HepG2 (cell line): ENCODE measurements around the gene ENTPD2. TPM values are rescaled to one million over a fixed set of nuclear protein-coding genes. Genes with fewer than 3 reads are reported as not detected.

Experiments used
- AGO2 ChIP-seq: fragments of 200-400 bp; formaldehyde crosslinking; optimal IDR thresholded peaks from 2 replicates; pipeline ENCODE3; 2017; ENCODE audit warnings: mild to moderate bottlenecking, low read depth, low read length, moderate library complexity
- CBX5 ChIP-seq: sonication (generic); formaldehyde crosslinking; IDR thresholded peaks from 2 replicates; pipeline ENCODE4 v1.4.0; 2020; ENCODE audit warnings: missing genetic modification reagents, borderline replicate concordance
- HNF4A ChIP-seq: sonication (generic); formaldehyde crosslinking; IDR thresholded peaks from 2 replicates; pipeline ENCODE4 v1.4.0; 2020; ENCODE audit warnings: missing genetic modification reagents
- HNRNPUL1 ChIP-seq: fragments of 200-400 bp; formaldehyde crosslinking; IDR thresholded peaks from 2 replicates; pipeline ENCODE4 v1.6.1; 2017; ENCODE audit warnings: low read depth, mild to moderate bottlenecking, low read length, moderate library complexity
- SAP130 ChIP-seq: IDR thresholded peaks from 2 replicates; pipeline ENCODE4 v1.6.1; 2016; ENCODE audit warnings: low read depth
- SOX13 ChIP-seq, 3 experiments: fragments of 450-650 bp in 1 of 3; sonication (generic) in 1 of 3; formaldehyde crosslinking in 1 of 3; IDR thresholded peaks in 2 of 3; conservative IDR thresholded peaks in 1 of 3; 2 replicates each; pipeline versions ENCODE4 v1.5.0 to v1.6.1; 2016 to 2020; ENCODE audit warnings: antibody characterized with exemption in 1 of 3, mild to moderate bottlenecking in 1 of 3, missing compliant biosample characterization in 1 of 3, missing genetic modification reagents in 1 of 3, moderate library complexity in 1 of 3
- STAT5B ChIP-seq: sonication (generic); formaldehyde crosslinking; IDR thresholded peaks from 2 replicates; pipeline ENCODE4 v1.4.0; 2020; ENCODE audit warnings: missing genetic modification reagents
- WIZ ChIP-seq: sonication (generic); formaldehyde crosslinking; IDR thresholded peaks from 2 replicates; pipeline ENCODE4 v1.5.1; 2020; ENCODE audit warnings: mild to moderate bottlenecking, missing genetic modification reagents
- ZBTB3 ChIP-seq: sonication (generic); formaldehyde crosslinking; IDR thresholded peaks from 2 replicates; pipeline ENCODE4 v1.4.0; 2020; ENCODE audit warnings: low read depth, mild to moderate bottlenecking, moderate library complexity, missing genetic modification reagents, borderline replicate concordance
- ZFX ChIP-seq: sonication (generic); formaldehyde crosslinking; IDR thresholded peaks from 2 replicates; pipeline ENCODE4 v1.4.0; 2020; ENCODE audit warnings: mild to moderate bottlenecking, low read depth, missing genetic modification reagents, moderate library complexity
- ZNF331 ChIP-seq: sonication (generic); formaldehyde crosslinking; IDR thresholded peaks from 2 replicates; pipeline ENCODE4 v1.4.0; 2020; ENCODE audit warnings: missing genetic modification reagents
- ZNF772 ChIP-seq: sonication (generic); formaldehyde crosslinking; IDR thresholded peaks from 2 replicates; pipeline ENCODE4 v1.5.0; 2020; ENCODE audit warnings: mild to moderate bottlenecking, missing genetic modification reagents
- ZNF792 ChIP-seq: IDR thresholded peaks from 2 replicates; pipeline ENCODE4 v1.6.1; 2016
- polyA plus RNA-seq, 8 experiments: library from polyadenylated mRNA; depleted of rRNA in 3 of 8; stranded (reverse) in 7 of 8; unstranded in 1 of 8; fragments of >200 nt; fragmentation: Illumina TruSeq in 4 of 8; extraction: Trizol in 4 of 8; gene quantifications; 2 replicates each; pipeline versions ENCODE4 v1.2.1 to v1.2.3, GENCODE V29; 2011 to 2016; ENCODE audit warnings: low read depth in 4 of 8, missing spikeins in 1 of 8, mixed read lengths in 1 of 8; ENCODE audit not compliant: insufficient read depth in 1 of 8
- total RNA-seq, 5 experiments: library from RNA; depleted of rRNA; stranded (reverse); fragments of >200 nt; fragmentation: Illumina TruSeq; extraction: Trizol; gene quantifications; 2 replicates each; pipeline ENCODE4 v1.2.3, GENCODE V29; 2016; ENCODE audit warnings: low read depth in 1 of 5
- TF ChIP-seq, protein P1 (sequence below): IDR thresholded peaks from 2 replicates; pipeline ENCODE4 v1.6.1; 2016; ENCODE audit warnings: low read depth
- TF ChIP-seq, protein P2 (sequence below): sonication (generic); formaldehyde crosslinking; IDR thresholded peaks from 2 replicates; pipeline ENCODE4 v1.4.0; 2020; ENCODE audit warnings: mild to moderate bottlenecking, missing genetic modification reagents
- TF ChIP-seq, protein P3 (sequence below): IDR thresholded peaks from 2 replicates; pipeline ENCODE4 v1.6.1; 2016; ENCODE audit warnings: mild to moderate bottlenecking, missing biosample characterization, missing genetic modification reagents
- TF ChIP-seq, protein P4 (sequence below): sonication (generic); formaldehyde crosslinking; IDR thresholded peaks from 2 replicates; pipeline ENCODE4 v1.5.1; 2020; ENCODE audit warnings: missing genetic modification reagents, mild to moderate bottlenecking, borderline replicate concordance
- TF ChIP-seq, protein P5 (sequence below): sonication (generic); formaldehyde crosslinking; IDR thresholded peaks from 2 replicates; pipeline ENCODE4 v1.8.1; 2023; ENCODE audit warnings: mild to moderate bottlenecking, missing genetic modification reagents
- TF ChIP-seq, protein P6 (sequence below): sonication (generic); formaldehyde crosslinking; IDR thresholded peaks from 2 replicates; pipeline ENCODE4 v1.4.0; 2020; ENCODE audit warnings: mild to moderate bottlenecking, missing genetic modification reagents

The ENTPD2 gene
- total and polyA plus RNA-seq, 2 of the 13 experiments (the other 11 are each of a cell fraction or from before 2014, with no cell fraction given) = 0.95 to 3.2 TPM

DNA sequence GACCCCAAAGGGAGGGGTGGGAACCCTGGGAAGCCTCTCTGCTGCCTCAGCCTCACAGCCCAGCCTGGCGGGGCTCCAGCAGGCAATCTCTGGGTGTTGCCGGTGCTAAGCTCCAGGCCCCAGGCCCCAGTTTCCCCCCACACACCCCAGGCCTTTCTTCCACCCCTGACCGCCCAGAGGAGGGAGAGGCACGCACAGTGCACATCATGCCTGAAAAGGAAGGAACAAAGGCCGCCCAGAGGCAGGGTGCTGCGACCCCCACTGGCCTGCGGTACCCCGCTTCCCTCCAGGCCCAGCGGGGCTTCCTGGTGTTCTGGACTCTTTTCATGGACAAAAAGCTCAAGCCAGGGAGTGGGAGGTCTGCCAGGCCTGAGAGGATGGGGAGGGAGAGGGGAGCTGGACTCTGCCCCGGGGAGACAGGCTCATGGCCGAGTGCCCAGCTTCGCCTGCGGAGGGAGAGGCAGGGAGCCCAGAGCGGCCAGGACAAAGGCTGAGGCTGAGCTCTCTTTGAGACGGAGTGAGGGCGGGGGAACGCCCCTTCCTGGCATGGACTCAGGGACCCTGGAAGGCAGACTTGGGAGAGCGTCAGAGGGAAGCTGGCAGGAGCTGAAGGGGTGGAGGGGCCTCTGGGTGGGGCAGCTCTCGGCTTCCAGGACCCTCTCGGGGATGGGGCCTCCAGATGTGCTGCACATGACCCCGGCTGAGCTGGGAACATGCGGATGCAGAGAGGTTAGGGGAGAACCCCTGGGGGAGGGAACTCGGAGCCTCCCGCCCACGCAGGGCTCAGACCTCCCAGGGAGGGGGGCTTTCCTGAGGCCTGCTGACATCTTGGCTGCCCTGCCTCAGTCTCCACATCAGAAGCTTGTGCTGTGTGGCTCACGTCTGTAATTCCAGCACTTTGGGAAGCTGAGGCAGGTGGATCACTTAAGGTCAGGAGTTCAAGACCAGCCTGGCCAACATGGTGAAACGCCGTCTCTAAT, 1.8 kb upstream of the ENTPD2 start (continued):
- TF ChIP-seq, protein P1, sequence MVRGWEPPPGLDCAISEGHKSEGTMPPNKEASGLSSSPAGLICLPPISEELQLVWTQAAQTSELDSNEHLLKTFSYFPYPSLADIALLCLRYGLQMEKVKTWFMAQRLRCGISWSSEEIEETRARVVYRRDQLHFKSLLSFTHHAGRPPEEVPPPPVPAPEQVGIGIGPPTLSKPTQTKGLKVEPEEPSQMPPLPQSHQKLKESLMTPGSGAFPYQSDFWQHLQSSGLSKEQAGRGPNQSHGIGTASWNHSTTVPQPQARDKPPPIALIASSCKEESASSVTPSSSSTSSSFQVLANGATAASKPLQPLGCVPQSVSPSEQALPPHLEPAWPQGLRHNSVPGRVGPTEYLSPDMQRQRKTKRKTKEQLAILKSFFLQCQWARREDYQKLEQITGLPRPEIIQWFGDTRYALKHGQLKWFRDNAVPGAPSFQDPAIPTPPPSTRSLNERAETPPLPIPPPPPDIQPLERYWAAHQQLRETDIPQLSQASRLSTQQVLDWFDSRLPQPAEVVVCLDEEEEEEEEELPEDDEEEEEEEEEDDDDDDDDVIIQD (CRISPR knock-in tag) = 0 out of 2 replicates have a peak, but pooled peaks have one; percentile 12
- no peak for TF ChIP-seq WIZ (CRISPR knock-in tag)
- TF ChIP-seq, protein P2, sequence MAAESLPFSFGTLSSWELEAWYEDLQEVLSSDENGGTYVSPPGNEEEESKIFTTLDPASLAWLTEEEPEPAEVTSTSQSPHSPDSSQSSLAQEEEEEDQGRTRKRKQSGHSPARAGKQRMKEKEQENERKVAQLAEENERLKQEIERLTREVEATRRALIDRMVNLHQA (CRISPR knock-in tag) = no peak
- peak; percentile 96 for TF ChIP-seq HNF4A (CRISPR knock-in tag)
- peak; percentile 74 for TF ChIP-seq SAP130
- TF ChIP-seq, protein P3, sequence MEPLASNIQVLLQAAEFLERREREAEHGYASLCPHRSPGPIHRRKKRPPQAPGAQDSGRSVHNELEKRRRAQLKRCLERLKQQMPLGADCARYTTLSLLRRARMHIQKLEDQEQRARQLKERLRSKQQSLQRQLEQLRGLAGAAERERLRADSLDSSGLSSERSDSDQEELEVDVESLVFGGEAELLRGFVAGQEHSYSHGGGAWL (CRISPR knock-in tag) = no peak
- no peak for TF ChIP-seq ZNF792 (CRISPR knock-in tag)
- TF ChIP-seq, protein P4, sequence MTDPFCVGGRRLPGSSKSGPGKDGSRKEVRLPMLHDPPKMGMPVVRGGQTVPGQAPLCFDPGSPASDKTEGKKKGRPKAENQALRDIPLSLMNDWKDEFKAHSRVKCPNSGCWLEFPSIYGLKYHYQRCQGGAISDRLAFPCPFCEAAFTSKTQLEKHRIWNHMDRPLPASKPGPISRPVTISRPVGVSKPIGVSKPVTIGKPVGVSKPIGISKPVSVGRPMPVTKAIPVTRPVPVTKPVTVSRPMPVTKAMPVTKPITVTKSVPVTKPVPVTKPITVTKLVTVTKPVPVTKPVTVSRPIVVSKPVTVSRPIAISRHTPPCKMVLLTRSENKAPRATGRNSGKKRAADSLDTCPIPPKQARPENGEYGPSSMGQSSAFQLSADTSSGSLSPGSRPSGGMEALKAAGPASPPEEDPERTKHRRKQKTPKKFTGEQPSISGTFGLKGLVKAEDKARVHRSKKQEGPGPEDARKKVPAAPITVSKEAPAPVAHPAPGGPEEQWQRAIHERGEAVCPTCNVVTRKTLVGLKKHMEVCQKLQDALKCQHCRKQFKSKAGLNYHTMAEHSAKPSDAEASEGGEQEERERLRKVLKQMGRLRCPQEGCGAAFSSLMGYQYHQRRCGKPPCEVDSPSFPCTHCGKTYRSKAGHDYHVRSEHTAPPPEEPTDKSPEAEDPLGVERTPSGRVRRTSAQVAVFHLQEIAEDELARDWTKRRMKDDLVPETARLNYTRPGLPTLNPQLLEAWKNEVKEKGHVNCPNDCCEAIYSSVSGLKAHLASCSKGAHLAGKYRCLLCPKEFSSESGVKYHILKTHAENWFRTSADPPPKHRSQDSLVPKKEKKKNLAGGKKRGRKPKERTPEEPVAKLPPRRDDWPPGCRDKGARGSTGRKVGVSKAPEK (CRISPR knock-in tag) = 0 out of 2 replicates have a peak, but pooled peaks have one; percentile 40
- TF ChIP-seq, protein P5, sequence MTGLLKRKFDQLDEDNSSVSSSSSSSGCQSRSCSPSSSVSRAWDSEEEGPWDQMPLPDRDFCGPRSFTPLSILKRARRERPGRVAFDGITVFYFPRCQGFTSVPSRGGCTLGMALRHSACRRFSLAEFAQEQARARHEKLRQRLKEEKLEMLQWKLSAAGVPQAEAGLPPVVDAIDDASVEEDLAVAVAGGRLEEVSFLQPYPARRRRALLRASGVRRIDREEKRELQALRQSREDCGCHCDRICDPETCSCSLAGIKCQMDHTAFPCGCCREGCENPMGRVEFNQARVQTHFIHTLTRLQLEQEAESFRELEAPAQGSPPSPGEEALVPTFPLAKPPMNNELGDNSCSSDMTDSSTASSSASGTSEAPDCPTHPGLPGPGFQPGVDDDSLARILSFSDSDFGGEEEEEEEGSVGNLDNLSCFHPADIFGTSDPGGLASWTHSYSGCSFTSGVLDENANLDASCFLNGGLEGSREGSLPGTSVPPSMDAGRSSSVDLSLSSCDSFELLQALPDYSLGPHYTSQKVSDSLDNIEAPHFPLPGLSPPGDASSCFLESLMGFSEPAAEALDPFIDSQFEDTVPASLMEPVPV = no peak; the same call in 1 of the 2 replicates
- peak; percentile 14 for TF ChIP-seq AGO2
- no peak for TF ChIP-seq ZBTB3 (CRISPR knock-in tag)
- peak; percentile 63; the same call in 1 of the 2 replicates for TF ChIP-seq ZNF331 (CRISPR knock-in tag)
- TF ChIP-seq CBX5 = no peak
- TF ChIP-seq, protein P6, sequence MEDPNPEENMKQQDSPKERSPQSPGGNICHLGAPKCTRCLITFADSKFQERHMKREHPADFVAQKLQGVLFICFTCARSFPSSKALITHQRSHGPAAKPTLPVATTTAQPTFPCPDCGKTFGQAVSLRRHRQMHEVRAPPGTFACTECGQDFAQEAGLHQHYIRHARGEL (CRISPR knock-in tag) = 0 out of 2 replicates have a peak, but pooled peaks have one; percentile 10
- no peak for TF ChIP-seq HNRNPUL1
- TF ChIP-seq ZFX (CRISPR knock-in tag) = peak; percentile 90
- TF ChIP-seq ZNF772 (CRISPR knock-in tag) = peak; percentile 83
- no peak for TF ChIP-seq STAT5B (CRISPR knock-in tag)
- TF ChIP-seq SOX13 (IDR thresholded peaks at IDR 0.05) = no peak
- peak in 1 of 2 experiments; percentile 60; a peak in 2 of 4 replicates for TF ChIP-seq SOX13 (CRISPR knock-in tag; conservative IDR thresholded peaks at IDR 0.05 in 1 of 2, IDR thresholded peaks at IDR 0.05 in 1 of 2)
